Activated gamma-delta T cell treated with anti-CD3 and anti-CD28 coated beads, Interleukin-2, amount 50 U/mL, for 16 hours (primary cell): ENCODE results near the gene ZBED1.
"Not testable (repeated sequence)": the region's sequence is repeated elsewhere in the genome, so short reads cannot be mapped to it uniquely, and the experiment has no call there.

Experiments
- DNase-seq: peaks from one replicate; pipeline ENCODE4 v3.0.0-alpha.2; 2020; ENCODE audit warnings: low read depth

Gene ZBED1

DNA sequence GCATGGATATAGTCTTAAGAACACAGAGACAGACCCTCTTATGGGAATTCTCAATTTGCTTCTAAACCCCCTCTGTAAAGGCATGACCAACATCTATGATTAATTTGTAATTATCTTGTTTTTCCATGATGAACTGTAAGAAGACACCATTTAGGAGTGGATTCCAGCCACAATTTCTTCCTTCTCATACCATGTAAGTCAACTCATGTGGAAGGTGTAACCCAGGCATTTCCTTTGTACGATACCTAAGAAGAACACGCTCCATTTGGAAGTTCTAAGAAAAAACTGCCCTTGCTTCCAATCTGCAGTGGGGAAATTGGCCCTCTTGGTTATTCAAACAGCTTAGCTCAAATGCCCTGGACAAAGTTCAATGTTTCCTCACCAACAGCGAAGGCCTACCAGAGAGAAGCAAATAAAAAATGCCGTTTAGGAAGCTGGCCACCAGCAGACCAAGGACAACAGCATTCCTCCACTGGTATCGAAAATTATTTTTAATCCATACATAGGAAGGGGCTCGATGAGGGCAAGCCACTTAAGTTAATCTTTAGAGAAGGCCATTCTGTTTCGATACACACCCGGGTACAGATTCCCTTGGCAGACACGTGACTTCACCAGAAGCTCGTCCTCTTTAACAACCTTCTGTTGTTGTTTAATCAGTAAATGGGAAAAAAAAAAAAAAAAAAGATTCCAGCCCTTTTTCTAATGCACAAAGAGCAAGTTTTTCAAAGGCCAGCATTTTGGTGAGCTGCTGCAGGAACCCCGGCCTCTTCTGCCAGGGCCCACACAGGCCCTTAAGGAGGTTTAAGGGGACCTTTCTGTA is 2.6 kb downstream of the ZBED1 start:
- DNase-seq, result no peak

GRCh38 chrX:2495595-2495994 is 5.2 kb downstream of the ZBED1 start:
- no peak for DNase-seq

DNA sequence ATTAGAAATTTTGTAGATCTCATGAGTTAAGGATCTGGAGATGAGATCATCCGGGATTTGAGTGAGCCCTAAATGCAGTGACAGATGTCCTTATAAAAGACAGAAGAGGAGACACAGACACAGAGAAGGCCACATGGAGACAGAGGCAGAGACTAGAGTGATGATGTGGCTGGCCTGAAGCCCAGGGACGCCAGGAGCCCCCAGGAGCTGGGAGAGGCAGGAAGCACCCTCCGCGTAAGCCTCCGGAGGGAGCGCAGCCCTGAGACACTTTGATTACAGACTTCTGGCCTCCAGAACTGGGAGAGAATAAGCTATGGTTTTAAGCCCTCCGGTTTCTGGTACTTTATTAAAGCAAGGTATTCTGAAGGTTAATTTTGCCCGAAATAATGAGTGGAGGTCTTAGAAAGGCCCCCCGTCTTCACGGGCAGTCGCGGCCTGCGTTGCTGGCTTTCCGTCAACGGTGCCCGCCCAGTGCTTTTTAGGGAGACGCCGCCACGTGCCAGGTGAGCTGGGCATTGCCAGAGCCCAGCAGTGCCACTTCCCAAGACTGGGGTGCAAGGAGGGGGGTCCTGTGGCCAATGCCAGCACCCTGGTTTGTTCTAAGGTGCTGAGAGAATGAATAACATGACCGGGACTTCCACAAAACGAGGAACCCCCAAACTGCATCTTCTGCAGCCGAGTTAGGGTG is 8.1 kb downstream of the ZBED1 start:
- no peak for DNase-seq

- no peak for DNase-seq
Measured at GRCh38 chrX:2490634-2491033, 10.1 kb downstream of the ZBED1 start.

GRCh38 chrX:2489446-2490445 is 11.0 kb downstream of the ZBED1 start:
- DNase-seq, result no peak

DNA sequence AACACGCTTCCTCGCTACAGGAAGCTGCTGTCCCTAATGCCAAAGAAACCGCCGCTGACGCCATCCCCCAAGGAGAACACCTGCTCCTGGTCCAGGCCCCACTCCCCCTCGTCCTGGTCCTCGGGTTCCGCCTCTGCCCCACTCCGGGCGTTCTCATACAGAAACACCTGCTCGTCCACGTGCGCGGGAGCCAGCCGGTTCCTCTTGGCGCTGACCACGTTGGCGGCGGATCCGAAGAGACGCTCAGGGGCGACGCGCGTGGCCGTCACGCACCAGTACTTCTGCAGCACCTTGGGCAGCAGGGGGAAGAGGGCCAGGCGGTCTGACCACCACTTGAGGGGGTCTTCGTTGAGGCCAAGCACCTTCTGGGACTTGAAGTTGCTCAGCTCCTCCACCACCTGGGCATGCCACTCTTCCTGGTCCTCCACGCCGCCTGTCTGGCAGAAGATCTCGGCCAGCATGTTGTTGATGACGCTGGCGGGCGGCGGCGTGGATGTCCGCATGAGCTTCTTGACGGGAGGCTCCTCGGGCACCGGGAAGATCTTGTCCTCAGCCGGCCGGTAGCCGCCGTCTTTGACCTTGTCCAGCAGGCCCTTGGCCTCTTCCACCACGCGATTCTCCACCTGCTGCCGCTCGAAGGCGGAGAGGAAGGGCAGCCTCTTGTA is 12.0 kb downstream of the ZBED1 start:
- DNase-seq, result no peak

- DNase-seq, result no peak
Measured at GRCh38 chrX:2487366-2487765, 13.4 kb downstream of the ZBED1 start.

GRCh38 chrX:2486476-2487133 is 14.2 kb downstream of the ZBED1 start:
- no peak for DNase-seq

DNA sequence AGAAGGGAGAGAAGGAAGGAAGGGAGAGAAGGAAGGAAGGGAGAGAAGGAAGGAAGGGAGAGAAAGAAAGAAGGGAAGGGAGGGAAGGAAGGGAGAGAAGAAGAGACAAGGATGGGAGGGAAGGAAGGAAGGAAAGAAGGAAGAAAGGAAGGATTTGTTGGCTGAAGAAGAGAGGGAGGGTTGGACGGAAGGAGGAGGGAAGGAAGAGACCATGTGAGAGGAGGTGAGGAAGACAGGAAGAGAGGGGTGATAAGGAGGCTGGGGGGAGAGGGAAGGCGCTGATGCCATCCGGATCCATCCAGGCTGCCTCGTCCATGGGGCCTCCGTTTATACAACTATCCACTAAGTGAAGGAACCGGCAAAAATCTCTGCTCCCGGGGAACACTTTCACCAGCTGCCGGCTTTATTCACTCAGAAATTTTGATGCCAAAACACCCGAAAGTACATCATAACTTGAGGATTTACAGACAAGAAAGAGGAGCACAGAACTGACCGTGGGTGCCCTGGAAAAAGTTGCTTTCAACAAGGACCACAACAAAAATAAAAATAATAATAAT is 14.9 kb downstream of the ZBED1 start:
- no peak for DNase-seq

DNA sequence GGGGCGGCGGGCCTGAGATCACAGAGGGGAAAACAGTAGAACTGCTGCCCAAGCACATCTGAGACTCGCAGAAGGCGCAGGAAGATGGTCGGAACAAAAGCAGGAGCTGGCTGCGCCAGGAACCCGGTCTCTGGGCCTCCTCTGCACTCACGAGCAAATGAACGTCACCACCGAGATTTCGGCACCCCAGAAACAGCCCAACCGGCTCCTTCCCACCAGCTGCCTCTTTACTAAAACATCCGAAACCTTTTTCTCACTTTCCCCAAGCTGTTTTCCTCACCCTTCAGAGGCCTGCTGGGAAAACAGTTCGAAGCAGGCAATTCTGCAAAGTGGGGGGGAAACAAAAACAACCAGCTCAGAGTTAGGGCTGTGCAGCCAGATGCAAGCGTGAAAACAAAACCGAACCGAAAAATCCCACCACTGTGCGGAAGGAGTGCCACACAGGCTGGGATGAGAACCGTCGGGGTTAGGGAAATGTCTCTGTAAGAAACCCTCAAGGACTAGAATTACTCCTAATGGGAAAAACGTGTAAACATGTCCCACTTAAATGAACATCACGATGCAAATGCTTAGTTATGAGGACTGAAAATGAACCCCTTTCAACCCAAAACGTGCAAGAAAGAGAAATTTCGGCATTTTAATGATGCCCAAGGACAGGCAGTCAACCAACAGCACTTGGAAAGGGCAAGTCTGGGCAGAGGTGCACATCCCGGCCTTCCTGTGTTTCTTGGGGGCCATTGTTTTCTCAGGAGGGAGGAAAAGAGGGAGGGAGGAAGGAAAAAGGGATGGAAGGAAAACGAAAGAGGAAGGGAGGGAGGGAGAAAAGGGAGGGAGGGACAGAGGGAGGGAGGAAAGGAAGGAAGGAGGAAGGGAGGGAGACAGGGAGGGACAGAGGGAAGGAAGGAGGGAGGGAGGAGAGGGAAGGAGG is 15.8 kb downstream of the ZBED1 start:
- no peak for DNase-seq

DNA sequence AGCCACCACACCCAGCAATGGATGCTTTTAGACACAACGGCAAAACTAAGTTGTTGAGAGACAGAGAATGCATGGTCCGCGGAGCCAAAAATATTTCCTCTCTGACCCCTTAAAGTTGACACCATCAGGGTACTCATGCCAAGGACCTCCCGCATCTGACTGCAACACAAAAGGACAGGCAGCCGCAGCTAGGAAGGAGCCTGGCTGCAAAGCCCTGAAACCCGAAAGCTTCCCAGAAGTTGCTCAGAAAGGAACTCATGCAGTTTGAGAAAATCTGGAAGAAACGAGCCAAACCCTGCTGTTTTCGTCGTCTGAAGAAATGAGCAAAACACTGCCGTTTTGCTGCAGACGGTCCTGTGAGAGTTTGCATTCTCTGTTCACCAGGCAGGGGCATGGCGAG is 16.5 kb downstream of the ZBED1 start:
- DNase-seq, result no peak

- no peak for DNase-seq
Measured at GRCh38 chrX:2483398-2484060, 17.2 kb downstream of the ZBED1 start.

- not testable (repeated sequence) for DNase-seq
Measured at GRCh38 chrX:2481597-2481996, 19.2 kb downstream of the ZBED1 start.

- DNase-seq, result not testable (repeated sequence)
Measured at GRCh38 chrX:2479982-2480381, 20.8 kb downstream of the ZBED1 start.

DNA sequence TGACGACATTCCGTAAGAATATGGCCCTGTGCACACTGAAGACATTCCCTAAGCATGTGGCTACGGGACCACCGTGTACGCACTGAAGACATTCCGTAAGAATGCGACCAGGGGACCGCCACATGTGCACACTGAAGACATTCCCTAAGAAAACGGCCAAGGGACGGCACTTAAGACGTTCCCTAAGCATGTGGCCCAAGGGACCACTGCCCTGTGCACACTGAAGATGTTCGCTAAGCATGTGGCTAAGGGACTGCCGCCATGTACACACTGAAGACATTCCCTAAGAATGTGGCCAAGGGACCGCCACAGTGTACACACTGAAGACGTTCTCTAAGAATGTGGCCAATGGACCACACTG is 21.4 kb downstream of the ZBED1 start:
- no peak for DNase-seq

DNA sequence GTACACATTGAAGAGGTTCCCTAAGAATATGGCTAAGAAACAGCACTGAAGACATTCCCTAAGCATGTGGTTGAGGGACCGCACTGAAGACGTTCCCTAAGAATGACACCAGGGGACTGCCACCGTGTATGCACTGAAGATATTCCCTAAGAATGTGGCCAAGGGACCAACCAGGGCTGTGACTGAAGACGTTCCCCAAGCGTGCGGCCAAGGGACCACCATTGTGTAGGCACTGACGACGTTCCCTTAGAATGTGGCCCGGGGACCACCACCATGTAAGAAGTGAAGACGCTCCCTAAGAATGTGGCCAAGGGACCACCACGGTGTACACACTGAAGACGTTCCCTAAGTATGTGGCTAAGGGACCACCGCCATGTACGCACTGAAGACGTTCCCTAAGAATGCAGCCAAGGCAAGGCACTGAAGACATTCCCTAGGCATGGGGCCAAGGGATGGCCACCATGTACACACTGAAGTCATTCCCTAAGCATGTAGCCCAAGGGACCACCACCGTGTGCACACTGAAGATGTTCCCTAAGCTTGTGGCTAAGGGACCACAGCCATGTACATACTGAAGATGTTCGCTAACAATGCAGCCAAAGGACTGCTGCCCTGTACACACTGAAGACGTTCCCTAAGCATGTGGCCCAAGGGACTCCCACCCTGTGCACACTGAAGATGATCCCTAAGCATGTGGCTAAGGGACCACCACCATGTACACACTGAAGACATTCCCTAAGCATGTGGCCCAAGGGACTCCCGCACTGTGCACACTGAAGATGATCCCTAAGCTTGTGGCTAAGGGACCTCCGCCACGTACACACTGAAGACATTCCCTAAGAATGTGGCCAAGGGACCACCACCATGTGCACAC is 22.0 kb downstream of the ZBED1 start:
- no peak for DNase-seq

- DNase-seq, result not testable (repeated sequence)
Measured at GRCh38 chrX:2477313-2477712, 23.5 kb downstream of the ZBED1 start.
